Subcutaneous abdominal adipose tissue (tissue), 5 donors: Measurements from ENCODE around the gene ACBD4.

Experiments used
- H3K27ac ChIP-seq: one replicate; pipeline ENCODE4 v1.7.0; 2013; ENCODE audit warnings: low read depth, mild to moderate bottlenecking, inconsistent platforms, low read length, moderate library complexity
- H3K27me3 ChIP-seq, 5 donors: one replicate each; pipeline ENCODE4 v1.7.0; 2013; ENCODE audit warnings: low read length in 5 of 5, inconsistent platforms in 1 of 5; ENCODE audit not compliant: control insufficient read depth in 5 of 5, insufficient read depth in 4 of 5
- H3K36me3 ChIP-seq, 5 donors: one replicate each; pipeline ENCODE4 v1.7.0; 2013; ENCODE audit warnings: low read length in 5 of 5; ENCODE audit not compliant: control insufficient read depth in 5 of 5, insufficient read depth in 5 of 5
- H3K4me1 ChIP-seq, 5 donors: one replicate each; pipeline ENCODE4 v1.7.0; 2013; ENCODE audit warnings: low read length in 5 of 5, mild to moderate bottlenecking in 3 of 5, moderate library complexity in 1 of 5; ENCODE audit not compliant: control insufficient read depth in 5 of 5, insufficient read depth in 5 of 5
- H3K4me3 ChIP-seq, 5 donors: one replicate each; pipeline ENCODE4 v1.7.0; 2013; ENCODE audit warnings: low read length in 5 of 5, low read depth in 1 of 5
- H3K9ac ChIP-seq, 5 donors: one replicate each; pipeline ENCODE4 v1.7.0; 2013; ENCODE audit warnings: low read length in 5 of 5, mild to moderate bottlenecking in 4 of 5, moderate library complexity in 3 of 5
- H3K9me3 ChIP-seq, 5 donors: one replicate each; pipeline ENCODE4 v1.7.0; 2013; ENCODE audit warnings: low read length in 5 of 5; ENCODE audit not compliant: control insufficient read depth in 5 of 5
- donor health status: healthy.
- donor health status: healthy.
- donor health status: healthy.
- donor health status: healthy.
- donor health status: healthy.

The ACBD4 gene

GRCh38 chr17:45164734-45165269 lies 29.3 kb downstream of the ACBD4 start:
- no peak overlapping the region for H3K9ac ChIP-seq
- no peaks in the 10 kb centered on the region for H3K27me3 ChIP-seq
- no peak overlapping the region for H3K4me3 ChIP-seq
- H3K9me3 ChIP-seq = no peaks in the 10 kb centered on the region
- no peak overlapping the region for H3K27ac ChIP-seq
- peaks cover 0 to 16% (median 5%) of the 10 kb centered on the region in 5 donors for H3K36me3 ChIP-seq
- peaks cover 4 to 21% (median 15%) of the 10 kb centered on the region in 5 donors for H3K4me1 ChIP-seq

GRCh38 chr17:45168991-45169752 lies 33.7 kb downstream of the ACBD4 start:
- Histone ChIP-seq H3K4me3 (no peak overlapping the region), H3K27me3 (no peaks in the 10 kb centered on the region), H3K4me1 (peaks cover 6 to 36% (median 31%) of the 10 kb centered on the region in 5 donors), H3K9me3 (no peaks in the 10 kb centered on the region), H3K27ac (no peak overlapping the region), H3K9ac (no peak overlapping the region), H3K36me3 (peaks cover 0 to 19% (median 5%) of the 10 kb centered on the region in 5 donors)

- Histone ChIP-seq H3K9ac (peak overlapping the region in 2 of 5 donors; percentile 7 to 22), H3K36me3 (peaks cover 0 to 14% (median 5%) of the 10 kb centered on the region in 5 donors), H3K9me3 (no peaks in the 10 kb centered on the region), H3K27ac (peak overlapping the region; percentile 95), H3K4me1 (peaks cover 6 to 36% (median 31%) of the 10 kb centered on the region in 5 donors), H3K27me3 (no peaks in the 10 kb centered on the region), H3K4me3 (peak overlapping the region in 3 of 5 donors; percentile 2 to 50 (median 7))
Measured at GRCh38 chr17:45170280-45170930, 34.9 kb downstream of the ACBD4 start.

GRCh38 chr17:45170931-45171337 lies 35.4 kb downstream of the ACBD4 start:
- Histone ChIP-seq H3K27ac (peak overlapping the region; percentile 95), H3K27me3 (no peaks in the 10 kb centered on the region), H3K9me3 (no peaks in the 10 kb centered on the region), H3K9ac (peak overlapping the region; percentile 67 to 90 (median 75)), H3K4me1 (peaks cover 6 to 37% (median 31%) of the 10 kb centered on the region in 5 donors), H3K4me3 (peak overlapping the region; percentile 50 to 89 (median 68)), H3K36me3 (peaks cover 0 to 14% (median 5%) of the 10 kb centered on the region in 5 donors)

- Histone ChIP-seq H3K27ac (peak overlapping the region; percentile 95), H3K4me3 (peak overlapping the region; percentile 50 to 89 (median 68)), H3K27me3 (no peaks in the 10 kb centered on the region), H3K36me3 (peaks cover 0 to 14% (median 5%) of the 10 kb centered on the region in 5 donors), H3K4me1 (peaks cover 6 to 42% (median 38%) of the 10 kb centered on the region in 5 donors), H3K9me3 (no peaks in the 10 kb centered on the region), H3K9ac (peak overlapping the region; percentile 67 to 90 (median 75))
Measured at GRCh38 chr17:45171338-45172231, 36.1 kb downstream of the ACBD4 start.

GRCh38 chr17:45172232-45172540 lies 36.7 kb downstream of the ACBD4 start:
- H3K36me3 ChIP-seq = peaks cover 0 to 14% (median 5%) of the 10 kb centered on the region in 5 donors
- peaks cover 6 to 42% (median 38%) of the 10 kb centered on the region in 5 donors for H3K4me1 ChIP-seq
- H3K27me3 ChIP-seq = no peaks in the 10 kb centered on the region
- H3K4me3 ChIP-seq = peak overlapping the region; percentile 50 to 89 (median 68)
- peak overlapping the region; percentile 67 to 87 (median 75) for H3K9ac ChIP-seq
- peak overlapping the region; percentile 95 for H3K27ac ChIP-seq
- no peaks in the 10 kb centered on the region for H3K9me3 ChIP-seq

GRCh38 chr17:45172541-45173286 lies 37.2 kb downstream of the ACBD4 start:
- Histone ChIP-seq H3K9ac (peak overlapping the region; percentile 67 to 87 (median 75)), H3K36me3 (peaks cover 0 to 14% (median 5%) of the 10 kb centered on the region in 5 donors), H3K27me3 (no peaks in the 10 kb centered on the region), H3K9me3 (no peaks in the 10 kb centered on the region), H3K4me1 (peaks cover 6 to 42% (median 38%) of the 10 kb centered on the region in 5 donors), H3K27ac (peak overlapping the region; percentile 95), H3K4me3 (peak overlapping the region; percentile 50 to 89 (median 68))

- H3K27me3 ChIP-seq = no peaks in the 10 kb centered on the region
- peaks cover 5 to 36% (median 32%) of the 10 kb centered on the region in 5 donors for H3K4me1 ChIP-seq
- H3K4me3 ChIP-seq = no peak overlapping the region
- H3K36me3 ChIP-seq = no peaks in the 10 kb centered on the region
- no peak overlapping the region for H3K9ac ChIP-seq
- no peaks in the 10 kb centered on the region for H3K9me3 ChIP-seq
- peak overlapping the region; percentile 41 for H3K27ac ChIP-seq
Measured at GRCh38 chr17:45175759-45176115, 40.2 kb downstream of the ACBD4 start.

- Histone ChIP-seq H3K4me1 (peaks cover 0 to 21% (median 18%) of the 10 kb centered on the region in 5 donors), H3K4me3 (no peak overlapping the region), H3K27ac (no peak overlapping the region), H3K9me3 (no peaks in the 10 kb centered on the region), H3K27me3 (no peaks in the 10 kb centered on the region), H3K36me3 (no peaks in the 10 kb centered on the region), H3K9ac (no peak overlapping the region)
Measured at GRCh38 chr17:45177563-45177962, 42.1 kb downstream of the ACBD4 start.
